ENCODE data around the gene ZKSCAN1.

The ZKSCAN1 gene

GRCh38 chr7:100081535-100082102 is 66.2 kb downstream of the ZKSCAN1 start, which contains the start of gene ZNF3:
ZNF3 (minus strand) TSS chr7:100081723; CDS start chr7:100077357, 4,366 bp downstream.
- peak; percentile 98 for DNase-seq

GRCh38 chr7:100082978-100083377 is 67.6 kb downstream of the ZKSCAN1 start:
- no peak for DNase-seq

GRCh38 chr7:100085515-100085914 is 70.1 kb downstream of the ZKSCAN1 start:
- no peak for DNase-seq

- no peak for DNase-seq
These were observed 71.8 kb downstream of the ZKSCAN1 start for GRCh38 chr7:100087055-100087750.

- no peak for DNase-seq
These were observed 72.8 kb downstream of the ZKSCAN1 start for GRCh38 chr7:100088095-100088620.

GRCh38 chr7:100088621-100089457 is 73.4 kb downstream of the ZKSCAN1 start, which contains the start of gene COPS6:
COPS6 (plus strand) TSS chr7:100088969; CDS start chr7:100088991, 22 bp downstream.
- DNase-seq = peak; percentile 69

- DNase-seq = no peak
These were observed 74.2 kb downstream of the ZKSCAN1 start for GRCh38 chr7:100089458-100090196.

GRCh38 chr7:100090527-100091410 is 75.4 kb downstream of the ZKSCAN1 start:
- no peak for DNase-seq

Data from NCI-H774 (cell line).